ENCODE results near the gene SULF2.

Gene SULF2

GRCh38 chr20:47642118-47642517 lies 143.2 kb downstream of the SULF2 start:
- no peak for DNase-seq

- no peak for DNase-seq
Measured at GRCh38 chr20:47638851-47639250, 146.4 kb downstream of the SULF2 start.

DNA sequence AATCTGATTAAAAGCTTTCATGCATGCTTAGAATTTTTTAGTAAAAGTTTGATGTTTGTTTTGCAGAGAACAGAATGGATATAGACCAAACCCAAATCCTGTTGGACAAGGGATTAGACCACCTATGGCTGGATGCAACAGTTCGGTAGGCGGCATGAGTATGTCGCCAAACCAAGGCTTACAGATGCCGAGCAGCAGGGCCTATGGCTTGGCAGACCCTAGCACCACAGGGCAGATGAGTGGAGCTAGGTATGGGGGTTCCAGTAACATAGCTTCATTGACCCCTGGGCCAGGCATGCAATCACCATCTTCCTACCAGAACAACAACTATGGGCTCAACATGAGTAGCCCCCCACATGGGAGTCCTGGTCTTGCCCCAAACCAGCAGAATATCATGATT lies 150.0 kb downstream of the SULF2 start:
- no peak for DNase-seq

DNA sequence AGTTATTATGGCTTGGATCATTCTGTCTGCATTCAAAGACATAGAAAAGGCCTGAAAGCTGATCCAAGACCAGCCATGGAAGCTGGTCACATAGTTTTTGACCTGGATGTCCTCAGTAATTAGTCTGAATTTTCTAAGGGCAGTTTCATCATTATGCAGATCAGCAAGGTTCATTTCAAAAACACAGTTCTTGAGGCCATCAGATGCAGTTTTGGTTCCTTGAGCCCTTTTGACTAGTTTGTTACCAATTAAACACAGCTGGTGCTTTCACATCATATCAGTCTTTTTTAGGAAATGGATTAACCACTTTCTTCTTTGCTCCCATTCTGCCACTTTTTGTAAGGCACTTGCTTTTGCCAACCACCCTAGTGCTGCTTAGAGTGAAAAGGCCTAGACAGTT lies 154.2 kb downstream of the SULF2 start:
- no peak for DNase-seq

- no peak for DNase-seq
Measured at GRCh38 chr20:47629907-47630306, 155.4 kb downstream of the SULF2 start.

DNA sequence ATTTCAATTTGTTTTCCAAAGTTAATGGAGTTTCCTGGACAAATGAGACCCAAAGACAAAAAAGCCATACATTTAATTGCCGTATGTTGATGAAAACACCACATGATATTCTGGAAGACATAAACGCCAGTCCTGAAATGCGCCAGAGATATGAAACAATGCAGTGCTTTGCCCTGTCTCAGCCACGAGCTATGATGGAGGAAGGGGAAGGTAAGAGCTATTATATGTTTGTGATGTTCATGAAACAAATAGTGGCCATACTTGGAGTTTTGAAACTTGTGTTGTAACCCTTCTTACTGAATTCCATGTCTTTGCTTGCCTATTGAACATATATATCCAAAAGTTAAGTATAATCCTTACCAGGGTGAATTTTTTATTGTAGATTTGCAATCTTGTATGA lies 157.7 kb downstream of the SULF2 start:
- no peak for DNase-seq

GRCh38 chr20:47623206-47623605 lies 162.1 kb downstream of the SULF2 start:
- DNase-seq = no peak

DNA sequence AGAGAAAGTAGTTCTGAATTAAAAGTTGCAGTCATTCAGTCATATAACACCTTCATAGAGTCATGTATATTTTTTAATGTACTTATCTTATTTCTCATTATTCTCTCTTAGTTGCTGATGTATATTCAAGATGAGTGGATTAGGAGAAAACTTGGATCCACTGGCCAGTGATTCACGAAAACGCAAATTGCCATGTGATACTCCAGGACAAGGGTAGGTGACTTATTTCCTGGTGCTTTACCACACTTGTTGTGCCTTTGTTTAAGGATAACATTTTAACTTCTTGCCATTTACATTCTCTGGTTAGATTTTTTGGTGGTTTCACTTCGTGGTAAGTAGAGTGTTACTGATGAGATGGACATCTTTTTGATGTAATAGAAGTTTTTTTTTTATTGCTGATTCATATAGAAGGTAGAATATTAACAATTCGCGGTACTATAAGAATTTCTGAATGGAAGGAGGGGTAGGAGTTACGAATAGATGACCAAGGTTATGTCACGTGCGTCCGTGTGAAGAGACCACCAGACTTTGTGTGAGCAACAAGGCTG lies 163.1 kb downstream of the SULF2 start:
- DNase-seq = no peak

DNA sequence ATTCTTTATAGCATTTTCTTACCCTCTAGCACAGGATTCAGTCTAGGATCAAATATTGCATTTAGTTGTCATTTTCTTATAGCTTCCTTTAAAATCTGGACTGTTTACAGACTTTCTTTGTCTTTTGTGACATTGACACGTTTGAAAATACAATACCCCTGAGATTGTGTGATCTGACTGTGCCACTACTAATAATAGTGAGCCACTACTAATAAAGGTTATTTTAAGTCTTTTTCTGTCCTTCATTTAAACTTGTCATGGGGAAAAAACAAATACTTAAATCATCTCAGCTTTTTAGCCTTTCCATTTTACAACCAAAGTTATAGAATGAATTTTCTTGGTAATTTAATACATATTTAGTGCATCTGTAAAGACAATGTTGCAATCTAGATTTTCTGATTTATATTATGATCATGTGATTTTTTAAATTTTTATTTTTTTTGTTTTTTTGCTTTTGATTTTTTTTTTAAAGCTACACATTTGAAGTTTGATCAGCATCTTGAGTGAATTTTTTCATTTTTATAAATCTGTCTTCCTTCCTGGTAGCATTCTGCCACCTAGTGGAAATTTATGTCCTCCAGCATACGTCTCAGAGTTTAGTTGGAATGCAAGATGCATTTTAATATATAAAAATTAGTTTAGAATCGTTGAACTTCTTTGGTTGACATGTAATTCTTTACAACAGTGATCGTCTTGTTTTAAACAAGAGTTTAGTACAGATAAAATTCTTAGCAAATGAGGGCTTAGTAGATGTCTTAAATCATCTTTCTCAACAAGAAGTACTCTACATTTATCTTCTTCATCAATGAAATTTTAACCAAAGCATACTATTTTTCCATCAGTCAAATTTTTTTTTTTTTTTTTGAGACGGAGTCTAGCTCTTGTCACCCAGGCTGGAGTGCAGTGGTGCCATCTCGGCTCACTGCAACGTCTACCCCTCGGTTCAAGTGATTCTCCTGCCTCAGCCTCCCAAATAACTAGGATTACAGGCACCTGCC lies 164.2 kb downstream of the SULF2 start:
- peak; percentile 64 for DNase-seq

DNA sequence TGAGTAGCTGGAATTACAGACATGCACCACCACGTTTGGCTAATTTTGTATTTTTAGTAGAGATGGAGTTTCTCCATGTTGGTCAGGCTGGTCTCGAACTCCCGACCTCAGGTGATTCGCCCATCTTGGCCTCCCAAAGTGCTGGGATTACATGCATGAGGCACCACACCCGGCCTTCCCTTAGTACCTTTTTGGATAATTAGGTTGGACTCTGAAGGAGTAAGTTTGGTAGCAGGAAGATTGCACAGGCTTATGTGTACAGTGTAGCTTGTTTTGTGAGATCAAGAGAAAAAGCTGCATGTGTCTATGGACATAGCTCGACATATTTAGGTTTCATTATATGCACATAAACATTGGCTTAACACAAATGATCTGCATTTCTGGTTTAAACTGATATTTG lies 166.8 kb downstream of the SULF2 start:
- DNase-seq = no peak

DNA sequence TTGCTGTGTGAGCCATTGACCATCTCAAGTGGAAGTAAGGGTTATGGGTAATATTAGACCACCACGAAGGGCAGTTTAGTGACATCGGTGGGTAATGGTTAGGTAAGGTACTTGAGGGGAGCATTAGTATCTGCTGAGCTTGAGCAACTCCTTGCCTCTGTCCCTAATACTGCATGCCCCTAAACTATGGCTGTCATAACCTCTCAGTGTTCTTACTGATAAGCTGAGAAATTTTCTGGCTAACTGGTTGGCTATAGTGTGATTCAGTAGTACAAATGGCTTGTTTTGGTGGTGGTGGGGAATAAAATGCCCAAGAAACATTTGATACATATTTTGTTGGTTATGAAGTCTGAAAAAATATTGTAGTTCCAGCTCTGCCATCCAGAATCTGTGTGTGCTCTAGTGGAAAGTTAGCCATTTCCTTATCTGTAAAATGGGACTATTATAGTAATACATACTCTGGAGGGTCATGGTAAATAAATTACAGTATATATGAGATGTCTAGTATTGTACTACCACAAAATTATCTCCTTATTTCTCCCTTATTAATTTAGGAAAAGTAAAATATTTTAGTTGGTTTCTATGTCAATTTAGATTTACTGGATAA lies 170.5 kb downstream of the SULF2 start:
- DNase-seq = no peak

GRCh38 chr20:47612670-47613069 lies 172.6 kb downstream of the SULF2 start:
- DNase-seq = no peak

DNA sequence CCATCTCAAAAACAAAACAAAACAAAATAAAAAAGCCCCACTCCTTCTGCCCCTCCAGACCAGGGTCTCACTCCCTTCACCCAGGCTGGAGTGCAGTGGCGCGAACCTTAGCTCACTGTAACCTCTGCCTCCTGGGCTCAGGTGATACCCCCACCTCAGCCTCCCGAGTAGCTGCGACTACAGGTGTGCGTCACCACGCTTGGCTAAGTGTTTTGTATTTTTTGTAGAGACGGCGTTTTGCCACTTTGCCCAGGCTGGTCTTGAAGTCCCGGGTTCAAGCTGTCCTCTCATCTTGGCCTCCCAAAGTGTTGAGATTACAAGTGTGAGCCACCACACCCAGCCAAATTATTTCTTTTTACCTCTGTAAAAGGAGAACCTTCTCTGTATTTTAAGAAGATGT lies 173.5 kb downstream of the SULF2 start:
- no peak for DNase-seq

DNA sequence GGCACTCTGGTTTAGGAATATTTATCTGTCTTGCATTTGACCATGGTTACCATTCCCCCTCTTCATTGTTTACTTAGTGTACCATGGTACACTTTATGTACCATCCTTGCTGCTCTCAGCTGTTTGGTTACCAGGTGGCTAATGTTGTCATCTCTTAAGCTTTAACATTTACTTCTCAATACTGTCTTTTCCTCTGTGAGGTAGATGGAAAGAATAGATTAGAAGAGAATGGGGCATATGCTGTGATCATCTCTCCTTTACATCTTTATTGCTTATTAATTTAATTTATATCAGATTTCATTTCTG lies 174.4 kb downstream of the SULF2 start:
- no peak for DNase-seq

DNA sequence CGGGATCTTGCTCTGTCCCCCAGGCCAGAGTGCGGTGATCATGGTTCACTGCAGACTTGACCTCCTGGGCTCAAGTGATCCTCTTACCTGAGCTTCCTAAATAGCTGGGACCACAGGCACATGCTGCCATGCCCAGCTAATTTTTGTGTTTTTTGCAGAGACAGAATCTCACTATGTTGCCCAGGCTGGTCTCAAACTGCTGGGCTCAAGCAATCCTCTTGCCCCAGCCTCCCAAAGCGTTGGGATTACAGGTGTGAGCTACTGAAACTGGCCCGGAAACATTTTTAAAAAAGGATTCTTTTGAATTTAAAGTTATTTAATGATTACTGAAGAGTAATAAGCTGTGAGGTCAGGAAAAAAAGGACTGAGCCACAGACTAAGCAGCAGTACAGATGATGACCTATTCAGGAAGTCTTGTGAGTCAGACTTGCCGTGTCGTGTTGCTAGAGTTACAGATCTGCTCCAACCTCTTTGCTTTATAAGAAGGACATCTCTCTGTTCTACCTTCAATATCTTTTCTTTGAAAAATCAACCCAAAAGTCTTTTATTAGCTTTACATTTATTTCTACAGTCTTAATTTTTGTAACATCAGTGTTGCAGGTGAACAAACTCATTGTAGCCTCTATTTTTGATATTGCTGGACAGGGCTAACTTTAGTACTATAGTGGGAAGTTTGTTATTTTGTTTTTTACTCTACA lies 174.9 kb downstream of the SULF2 start:
- peak; percentile 74 for DNase-seq

DNA sequence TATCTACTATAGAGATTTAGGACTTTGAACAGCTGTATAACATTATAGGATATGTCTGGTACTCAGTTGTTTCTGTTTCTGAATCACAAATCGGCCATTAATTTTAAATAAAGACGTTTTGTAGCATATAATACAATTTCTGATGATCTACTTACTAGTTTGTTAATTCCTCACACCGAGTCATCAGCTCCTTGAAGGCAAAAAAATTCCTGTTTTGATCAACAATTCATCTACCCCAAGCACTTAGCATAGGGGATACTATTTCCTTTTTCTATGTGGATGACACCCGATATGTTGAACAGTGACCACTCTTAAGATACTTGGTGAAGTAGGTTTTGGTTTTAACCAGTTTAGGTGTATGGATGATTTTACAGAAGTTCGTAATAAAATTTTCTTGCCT lies 176.3 kb downstream of the SULF2 start:
- DNase-seq = peak; percentile 20

All from fibroblast of skin of right quadriceps (primary cell).